IMR-90 (cell line): ENCODE data around the gene CADM2. TPM values are rescaled to one million over a fixed set of nuclear protein-coding genes. Genes with fewer than 3 reads are reported as not detected.

Experiments
- ATAC-seq: fragments of 200-7000 bp; cut with Tn5 transposase; 2 replicates; pipeline ENCODE4 v1.9.1; 2020; ENCODE audit warnings: low read depth, mild to moderate bottlenecking, moderate library complexity
- BruUV-seq: library from RNA; stranded (reverse); fragments of 400-500 nt; replicated peaks from 2 replicates; lab custom pipeline; 2021; lab: Mats Ljungman, UMichigan
- CTCF ChIA-PET: fragments of 300-600 bp; formaldehyde crosslinking; extraction: SDS; loops from one replicate; lab custom pipeline; 2021; ENCODE audit warnings: antibody characterized with exemption; lab: Yijun Ruan, JAX
- POLR2A ChIA-PET: fragments of 300-600 bp; sonication (Branson Sonifier 250); formaldehyde crosslinking; loops from one replicate; lab custom pipeline; 2022; ENCODE audit warnings: antibody characterized with exemption; ENCODE audit not compliant: unreplicated experiment; lab: Charles Lee
- DNase-seq: peaks from one replicate; pipeline ENCODE4 v3.0.0; 2013
- H2AFZ ChIP-seq: replicated peaks from 2 replicates; pipeline ENCODE3; 2013; ENCODE audit warnings: low read length, mild to moderate bottlenecking; ENCODE audit not compliant: poor library complexity
- H2AK5ac ChIP-seq: 2 replicates; pipeline ENCODE4 v1.6.1; 2013; ENCODE audit warnings: low read depth, low read length, inconsistent platforms
- H2AK9ac ChIP-seq: replicated peaks from 2 replicates; pipeline ENCODE3; 2013; ENCODE audit warnings: mild to moderate bottlenecking, low read depth, low read length, moderate library complexity; ENCODE audit not compliant: poor library complexity
- H2BK120ac ChIP-seq: 2 replicates; pipeline ENCODE4 v1.6.1; 2013; ENCODE audit warnings: low read depth, low read length, inconsistent platforms
- H2BK15ac ChIP-seq: 3 replicates; pipeline ENCODE4 v1.6.1; 2013; ENCODE audit warnings: low read depth, low read length, inconsistent platforms
- H2BK20ac ChIP-seq: 2 replicates; pipeline ENCODE4 v1.6.1; 2013; ENCODE audit warnings: low read depth, mild to moderate bottlenecking, inconsistent platforms, low read length, moderate library complexity
- H2BK5ac ChIP-seq: 2 replicates; pipeline ENCODE4 v1.6.1; 2013; ENCODE audit warnings: mild to moderate bottlenecking, low read depth, low read length, inconsistent platforms; ENCODE audit not compliant: poor library complexity, severe bottlenecking
- H3K14ac ChIP-seq: replicated peaks from 2 replicates; pipeline ENCODE4 v1.6.1; 2013; ENCODE audit warnings: low read depth, low read length, inconsistent platforms
- H3K18ac ChIP-seq: 2 replicates; pipeline ENCODE4 v1.6.1; 2013; ENCODE audit warnings: low read depth, low read length, control low read depth
- H3K23ac ChIP-seq: 2 replicates; pipeline ENCODE4 v1.6.1; 2013; ENCODE audit warnings: low read depth, low read length, inconsistent platforms
- H3K27ac ChIP-seq: 2 replicates; pipeline ENCODE4 v1.5.1; 2013; ENCODE audit warnings: mild to moderate bottlenecking, control low read depth, low read length; ENCODE audit not compliant: insufficient read depth
- H3K27me3 ChIP-seq: 2 replicates; pipeline ENCODE4 v1.6.1; 2013; ENCODE audit warnings: low read length; ENCODE audit not compliant: control insufficient read depth, insufficient read depth
- H3K36me3 ChIP-seq: 2 replicates; pipeline ENCODE4 v1.6.1; 2013; ENCODE audit warnings: low read length, mixed read lengths; ENCODE audit not compliant: control insufficient read depth, insufficient read depth
- H3K4ac ChIP-seq: 2 replicates; pipeline ENCODE4 v1.6.1; 2013; ENCODE audit warnings: low read depth, low read length, inconsistent platforms
- H3K4me1 ChIP-seq: 2 replicates; pipeline ENCODE4 v1.6.1; 2013; ENCODE audit warnings: low read length, mixed read lengths; ENCODE audit not compliant: control insufficient read depth, insufficient read depth
- H3K4me2 ChIP-seq: 2 replicates; pipeline ENCODE4 v1.6.1; 2013; ENCODE audit warnings: low read depth, mild to moderate bottlenecking, control low read depth, low read length, moderate library complexity
- H3K4me3 ChIP-seq: 2 replicates; pipeline ENCODE4 v1.5.1; 2013; ENCODE audit warnings: low read depth, mild to moderate bottlenecking, control low read depth, low read length, moderate library complexity; ENCODE audit not compliant: insufficient read depth
- H3K56ac ChIP-seq: 2 replicates; pipeline ENCODE4 v1.6.1; 2013; ENCODE audit warnings: low read length, inconsistent platforms; ENCODE audit not compliant: insufficient read depth; ENCODE audit errors: extremely low read depth
- H3K79me1 ChIP-seq, 2 experiments: 2 replicates each; pipeline ENCODE4 v1.6.1; 2013; ENCODE audit warnings: low read length in 2 of 2, inconsistent platforms in 1 of 2, low read depth in 1 of 2
- H3K9ac ChIP-seq: 2 replicates; pipeline ENCODE4 v1.6.1; 2013; ENCODE audit warnings: low read depth, low read length, control low read depth
- H3K9me1 ChIP-seq: 2 replicates; pipeline ENCODE4 v1.6.1; 2013; ENCODE audit warnings: low read length, inconsistent platforms; ENCODE audit not compliant: insufficient read depth
- H3K9me3 ChIP-seq: 2 replicates; pipeline ENCODE4 v1.6.1; 2013; ENCODE audit warnings: low read length; ENCODE audit not compliant: control insufficient read depth, insufficient read depth
- H4K20me1 ChIP-seq: 2 replicates; pipeline ENCODE4 v1.6.1; 2013; ENCODE audit warnings: low read length, inconsistent platforms; ENCODE audit not compliant: insufficient read depth
- H4K5ac ChIP-seq: 2 replicates; pipeline ENCODE4 v1.6.1; 2013; ENCODE audit warnings: mild to moderate bottlenecking, low read depth, low read length, control low read depth
- H4K8ac ChIP-seq, 2 experiments: 2 replicates each; pipeline ENCODE4 v1.6.1; 2013; ENCODE audit warnings: low read depth in 2 of 2, low read length in 2 of 2, control low read depth in 1 of 2, inconsistent platforms in 1 of 2
- H4K91ac ChIP-seq: 2 replicates; pipeline ENCODE4 v1.6.1; 2013; ENCODE audit warnings: low read depth, low read length, inconsistent platforms; ENCODE audit not compliant: insufficient read depth
- CEBPB ChIP-seq: IDR thresholded peaks from 2 replicates; pipeline ENCODE4 v1.6.1; 2012; ENCODE audit warnings: low read depth, low read length, improper control_type of control experiment
- MAFK ChIP-seq: IDR thresholded peaks from 2 replicates; pipeline ENCODE4 v1.6.1; 2012; ENCODE audit warnings: low read depth, low read length, improper control_type of control experiment
- MAZ ChIP-seq: IDR thresholded peaks from 2 replicates; pipeline ENCODE4 v1.6.1; 2012; ENCODE audit warnings: low read depth, mild to moderate bottlenecking, low read length, improper control_type of control experiment, moderate library complexity, borderline replicate concordance
- WGBS, 2 experiments: methylation state at CpG; one replicate each; pipeline versions ENCODE4 v1.1.5 to v1.1.7; 2013; ENCODE audit warnings: missing lambda C conversion rate in 2 of 2; ENCODE audit not compliant: insufficient read length in 1 of 2; ENCODE audit errors: extremely low coverage in 2 of 2; 5-methylcytosine and 5-hydroxymethylcytosine counted together
- dilution Hi-C: fragments of 300-500 bp; cut with HindIII; formaldehyde crosslinking; loops from one replicate; pipeline ENCODE4 v1.14.3; 2018; ENCODE audit warnings: low sequenced_read_pairs; ENCODE audit not compliant: unreplicated experiment
- in situ Hi-C: fragments of 300-500 bp; cut with MboI; formaldehyde crosslinking; loops from 3 replicates; pipeline ENCODE4 v1.14.3; 2019; ENCODE audit warnings: low sequenced_read_pairs, inconsistent platforms, mixed read lengths
- intact Hi-C: fragments of 100-400 bp; cut with micrococcal nuclease; formaldehyde crosslinking; loops from 2 replicates; pipeline ENCODE4 v1.10.0; 2022
- polyA plus RNA-seq, 3 experiments: library from polyadenylated mRNA; depleted of rRNA; stranded (reverse); fragments of >200 nt; gene quantifications; 2 replicates each; pipeline ENCODE4 v1.2.3, GENCODE V29; 2012; ENCODE audit warnings: low replicate concordance in 1 of 3
- total RNA-seq: library from RNA; depleted of rRNA; stranded (reverse); fragments of >200 nt; gene quantifications from 2 replicates; pipeline ENCODE4 v1.2.3, GENCODE V29; 2012

CADM2 gene
- total and polyA plus RNA-seq, 2 of the 4 experiments (the other 2 are of a cell fraction): not detected

- no CpG with 5 or more reads among the region's 1 CpG for WGBS, 2 experiments
- Histone ChIP-seq H2BK120ac (no peak overlapping the region), H4K20me1 (no peaks in the 10 kb centered on the region), H3K56ac (no peak overlapping the region), H2AK5ac (no peak overlapping the region), H3K36me3 (no peaks in the 10 kb centered on the region), H3K9ac (no peak overlapping the region), H3K4me1 (no peaks in the 10 kb centered on the region), H2BK5ac (no peak overlapping the region), H3K9me3 (no peaks in the 10 kb centered on the region), H3K79me1 (no peaks in the 10 kb centered on the region), H2BK20ac (no peak overlapping the region), H3K27me3 (no peaks in the 10 kb centered on the region), H2BK15ac (no peak overlapping the region), H2AFZ (no peak overlapping the region), H3K23ac (no peak overlapping the region), H3K18ac (no peak overlapping the region), H3K4ac (no peak overlapping the region), H4K5ac (no peak overlapping the region), H4K8ac (no peak overlapping the region), H4K91ac (no peak overlapping the region), H3K4me2 (no peak overlapping the region), H3K27ac (no peak overlapping the region), H3K9me1 (no peaks in the 10 kb centered on the region), H3K4me3 (no peak overlapping the region), H2AK9ac (no peak overlapping the region), H3K14ac (no peak overlapping the region)
- ChIA-PET CTCF (no interaction called here), POLR2A (no interaction called here)
- intact Hi-C loops: no loop called here
- in situ Hi-C loops: no loop called here
- dilution Hi-C loops: no loop called here
- ATAC-seq (no peak), DNase-seq (no peak)
- TF ChIP-seq MAFK (no peak), CEBPB (peak; percentile 85), MAZ (no peak)
- BruUV-seq: no TSS peak
Measured at GRCh38 chr3:85691196-85691595, 732.4 kb downstream of the CADM2 start.
